HG03095 (cell line): Measurements from ENCODE around the gene RPP25L.

Experiments used
- ATAC-seq: cut with Tn5 transposase; IDR thresholded peaks from one replicate; pipeline ENCODE4 v1.9.1; 2021; ENCODE audit warnings: moderate library complexity; ENCODE audit not compliant: unreplicated experiment

The RPP25L gene

GRCh38 chr9:34588671-34589635, 22.9 kb downstream of the RPP25L start:
- no peak for ATAC-seq

GRCh38 chr9:34587271-34587670, 24.6 kb downstream of the RPP25L start:
- no peak for ATAC-seq

- no peak for ATAC-seq
Measured at GRCh38 chr9:34585946-34586669, 25.8 kb downstream of the RPP25L start.

DNA sequence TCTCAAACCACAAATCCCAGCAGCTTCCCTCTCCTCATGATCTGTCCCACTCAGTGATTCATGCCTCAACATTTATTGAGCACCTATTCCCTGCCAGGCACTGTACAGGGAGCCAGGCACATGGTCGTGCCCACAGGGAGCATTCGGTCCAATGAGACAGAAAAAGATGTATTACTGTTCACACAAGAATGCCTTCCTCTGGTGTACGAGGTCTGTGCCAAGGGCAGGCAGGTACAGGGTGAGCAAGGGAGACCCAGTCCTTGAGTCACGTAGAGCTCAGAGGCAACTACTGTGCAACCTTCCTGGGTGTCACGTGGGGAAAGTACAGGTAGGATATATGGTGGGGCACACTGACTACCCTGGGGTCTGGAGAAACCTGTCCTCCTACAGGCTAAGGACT, 26.9 kb downstream of the RPP25L start:
- no peak for ATAC-seq

DNA sequence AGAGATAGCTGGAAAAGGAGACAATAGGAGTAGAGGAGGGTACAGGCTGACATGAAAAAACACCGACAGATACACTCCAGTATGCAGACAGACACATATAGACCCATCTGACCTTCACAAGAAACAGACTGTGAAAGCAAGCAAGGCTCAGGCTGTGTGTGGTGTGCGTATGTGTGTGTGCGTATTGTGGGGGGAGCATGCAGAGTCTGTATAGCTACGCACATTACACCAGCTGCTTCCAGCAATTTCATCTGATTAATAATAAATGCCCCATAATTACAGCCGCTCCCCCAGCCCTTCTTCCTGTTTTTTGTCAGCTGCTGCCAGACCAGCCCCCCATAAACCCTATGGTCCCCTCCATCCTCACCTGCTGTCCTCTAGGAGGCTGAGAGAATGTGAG, 29.1 kb downstream of the RPP25L start:
- no peak for ATAC-seq

- ATAC-seq, result no peak
Measured at GRCh38 chr9:34581318-34581717, 30.6 kb downstream of the RPP25L start.

GRCh38 chr9:34580358-34580757, 31.5 kb downstream of the RPP25L start:
- ATAC-seq, result no peak

GRCh38 chr9:34579808-34580163, 32.1 kb downstream of the RPP25L start:
- ATAC-seq, result no peak

DNA sequence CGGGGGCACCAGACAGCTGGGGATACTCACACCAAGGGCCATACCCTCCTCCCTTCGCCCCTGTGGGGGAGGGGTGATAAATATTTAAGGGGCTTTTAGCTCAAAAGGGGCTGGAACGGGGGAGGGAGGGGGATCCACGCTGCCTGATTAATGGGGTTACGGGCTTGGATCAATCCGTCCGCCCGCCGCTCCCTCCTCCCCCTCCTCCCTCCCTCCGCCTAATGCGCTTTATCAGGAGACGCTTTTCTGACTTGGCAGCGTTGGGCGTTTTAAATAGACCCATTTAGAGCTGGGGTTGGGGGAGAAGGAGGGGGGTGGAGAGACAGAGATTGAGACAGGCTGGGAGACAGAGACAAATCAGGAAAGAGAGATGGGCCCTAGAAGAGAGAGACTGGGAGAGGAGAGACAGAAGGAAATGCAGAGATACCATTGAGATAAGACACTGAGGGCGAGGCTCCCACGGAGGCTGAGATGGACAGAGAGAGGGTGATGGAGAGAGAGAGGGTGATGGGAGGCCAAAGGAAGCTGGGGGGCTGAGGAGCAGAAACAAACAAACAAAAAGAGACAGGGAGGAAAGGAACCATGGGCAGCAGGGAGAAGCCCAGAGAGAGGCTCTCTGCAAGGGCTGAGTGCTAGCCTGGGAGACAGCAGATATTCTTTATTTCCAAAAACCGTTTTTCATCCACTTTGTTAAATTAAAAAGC, 32.6 kb downstream of the RPP25L start:
- no peak for ATAC-seq

DNA sequence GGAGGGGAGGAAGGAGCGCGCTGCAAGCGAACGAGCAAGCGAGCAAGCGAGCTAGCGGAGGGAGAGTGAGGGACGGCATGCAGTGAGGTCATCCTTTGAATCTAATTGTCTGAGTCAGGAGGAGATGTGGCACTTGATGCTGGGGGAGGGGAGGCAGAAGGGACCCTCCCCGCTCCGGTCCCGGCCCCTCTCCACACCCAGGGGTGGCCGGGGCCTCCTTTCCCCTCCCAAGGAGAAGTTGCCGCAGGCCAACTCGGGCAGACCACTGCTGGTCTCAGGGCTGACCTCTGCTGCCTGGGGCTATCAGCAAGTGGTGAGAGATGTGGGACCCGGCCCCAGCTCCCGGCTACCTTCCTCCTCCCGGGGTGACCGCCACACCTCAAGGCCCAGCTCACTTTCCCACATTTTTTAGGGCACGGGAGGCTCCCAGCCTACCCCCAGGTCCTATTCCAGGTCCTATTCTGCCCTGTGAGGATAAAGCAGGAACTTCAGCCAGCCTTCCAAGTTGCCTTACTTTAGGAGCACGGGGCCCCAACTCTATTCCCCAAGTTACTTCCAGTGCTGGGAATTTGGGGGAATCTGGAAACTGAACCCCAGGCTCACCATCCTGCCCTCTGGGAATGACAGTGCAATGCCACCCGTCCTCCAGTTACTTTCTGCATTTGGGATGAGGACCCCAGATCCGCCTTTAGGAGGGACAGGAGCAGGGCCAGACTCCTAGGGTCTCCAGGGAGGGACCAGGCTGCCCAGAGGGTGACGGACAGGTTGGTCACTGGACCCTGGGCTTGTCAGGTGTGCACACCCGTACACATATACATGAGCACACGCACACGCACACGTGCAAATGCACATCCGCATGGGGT, 33.4 kb downstream of the RPP25L start:
- ATAC-seq, result no peak

DNA sequence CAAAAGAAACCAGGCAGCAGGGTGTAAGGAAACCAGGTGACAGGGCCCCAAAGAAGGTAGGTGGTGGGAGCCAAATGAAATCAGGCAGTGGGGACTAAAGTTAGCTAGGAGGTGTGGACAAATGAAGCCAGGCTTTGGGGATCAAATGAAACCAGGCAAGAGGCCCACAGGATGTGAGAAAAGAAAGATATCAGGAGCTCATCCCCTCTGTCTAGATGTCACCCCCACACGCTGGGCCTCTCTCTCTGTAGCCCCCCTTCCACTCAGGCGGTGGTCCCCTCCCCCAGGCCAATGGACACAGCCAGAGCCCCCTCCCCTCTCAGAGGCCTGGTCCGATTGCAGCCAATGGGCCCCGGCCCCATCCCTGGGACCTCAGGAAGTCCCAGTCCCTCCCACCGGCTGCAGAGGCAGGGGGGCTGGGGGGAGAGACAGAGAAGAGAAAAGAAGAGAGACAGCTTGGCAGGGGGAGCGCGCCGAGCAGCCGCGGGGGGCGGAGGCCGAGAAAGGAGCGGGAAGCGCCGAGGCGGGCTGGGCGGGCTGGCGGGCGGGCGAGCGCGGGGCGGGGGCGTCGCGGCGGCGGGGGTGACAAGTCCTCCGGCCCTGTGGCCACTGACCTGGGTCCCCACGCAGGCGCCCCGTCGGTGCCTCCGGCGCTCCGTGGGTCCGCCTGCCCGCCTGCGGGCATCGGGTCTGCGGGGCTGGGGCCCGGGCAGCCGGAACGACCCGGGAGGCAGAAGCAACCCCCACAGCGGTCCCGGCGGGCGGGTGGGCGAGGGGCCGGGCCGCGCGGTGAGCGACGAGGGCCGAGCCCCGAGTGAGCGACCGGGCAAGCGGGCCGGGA, 34.3 kb downstream of the RPP25L start:
- ATAC-seq, result no peak

DNA sequence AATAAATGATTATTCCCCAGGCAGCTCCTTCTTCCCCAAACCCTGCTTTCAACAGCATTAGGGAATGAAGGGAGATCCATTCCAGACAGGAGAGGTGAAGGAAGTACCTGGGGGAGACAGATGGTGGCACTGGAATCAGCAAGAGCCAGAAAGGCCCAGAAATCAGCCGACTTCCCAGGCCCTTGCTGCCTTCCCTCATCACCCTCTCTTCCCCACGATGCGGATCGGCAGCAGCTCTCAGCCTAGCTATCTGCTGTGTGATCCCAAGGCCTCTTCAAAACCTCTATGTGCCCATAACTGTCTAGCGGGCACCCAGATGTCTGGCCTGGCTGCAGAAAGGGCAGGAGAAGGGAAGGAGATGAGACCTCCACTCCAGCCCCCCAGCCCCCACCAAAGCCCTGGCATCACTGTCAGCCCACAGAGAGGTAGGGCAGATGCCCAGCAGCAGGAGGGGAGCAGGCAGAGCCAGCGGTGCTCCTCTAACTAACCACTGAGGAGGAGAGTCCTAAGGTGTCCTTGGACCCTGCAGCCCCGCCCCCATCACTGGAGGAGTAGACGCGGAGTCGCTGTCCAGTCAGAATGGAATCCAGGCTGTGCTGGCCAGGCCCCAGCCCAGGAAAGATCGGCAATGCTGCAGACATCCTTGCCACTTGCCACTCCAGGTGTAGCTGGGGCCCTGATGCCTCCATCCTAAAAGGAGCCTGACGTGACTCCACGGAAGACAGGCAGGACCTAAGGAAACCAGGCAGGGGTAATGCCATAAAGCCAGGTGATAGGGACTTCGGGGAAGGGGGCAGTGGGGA, 35.1 kb downstream of the RPP25L start:
- no peak for ATAC-seq

DNA sequence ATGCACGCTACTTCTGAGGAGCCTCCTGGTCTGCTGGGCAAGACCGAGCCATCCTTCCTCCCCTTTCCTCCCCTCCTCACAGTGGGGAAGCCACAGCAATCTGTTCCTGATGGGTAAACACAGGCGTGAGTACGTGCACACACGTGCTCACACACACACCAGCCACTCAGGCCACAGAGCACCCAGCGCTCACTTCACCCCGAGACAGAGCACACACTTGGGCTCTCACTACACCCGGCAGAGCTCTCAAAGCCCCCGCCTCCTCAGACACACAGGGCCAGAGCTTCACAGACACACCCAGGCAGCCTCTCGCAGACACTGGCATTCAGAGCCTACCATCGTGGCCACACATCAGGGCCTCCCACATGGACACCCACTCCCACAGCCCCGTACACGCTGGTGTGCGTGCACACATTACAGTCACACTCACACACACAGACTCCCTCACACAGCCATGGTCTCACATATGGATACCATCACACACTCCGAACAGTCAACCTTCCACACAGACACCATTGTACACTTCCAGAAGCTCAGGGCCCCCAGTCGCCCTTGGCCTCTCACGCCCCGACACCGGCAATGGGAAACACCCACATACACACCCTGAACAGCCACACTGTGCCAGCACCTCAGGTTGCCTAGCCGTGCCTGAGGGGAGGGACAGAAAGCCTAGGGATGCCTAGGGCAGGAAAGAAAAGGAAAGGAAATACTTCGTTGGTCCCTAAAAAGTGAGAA, 35.9 kb downstream of the RPP25L start:
- no peak for ATAC-seq

- no peak for ATAC-seq
Measured at GRCh38 chr9:34575241-34575640, 36.7 kb downstream of the RPP25L start.

GRCh38 chr9:34574571-34574970, 37.3 kb downstream of the RPP25L start:
- ATAC-seq, result no peak

DNA sequence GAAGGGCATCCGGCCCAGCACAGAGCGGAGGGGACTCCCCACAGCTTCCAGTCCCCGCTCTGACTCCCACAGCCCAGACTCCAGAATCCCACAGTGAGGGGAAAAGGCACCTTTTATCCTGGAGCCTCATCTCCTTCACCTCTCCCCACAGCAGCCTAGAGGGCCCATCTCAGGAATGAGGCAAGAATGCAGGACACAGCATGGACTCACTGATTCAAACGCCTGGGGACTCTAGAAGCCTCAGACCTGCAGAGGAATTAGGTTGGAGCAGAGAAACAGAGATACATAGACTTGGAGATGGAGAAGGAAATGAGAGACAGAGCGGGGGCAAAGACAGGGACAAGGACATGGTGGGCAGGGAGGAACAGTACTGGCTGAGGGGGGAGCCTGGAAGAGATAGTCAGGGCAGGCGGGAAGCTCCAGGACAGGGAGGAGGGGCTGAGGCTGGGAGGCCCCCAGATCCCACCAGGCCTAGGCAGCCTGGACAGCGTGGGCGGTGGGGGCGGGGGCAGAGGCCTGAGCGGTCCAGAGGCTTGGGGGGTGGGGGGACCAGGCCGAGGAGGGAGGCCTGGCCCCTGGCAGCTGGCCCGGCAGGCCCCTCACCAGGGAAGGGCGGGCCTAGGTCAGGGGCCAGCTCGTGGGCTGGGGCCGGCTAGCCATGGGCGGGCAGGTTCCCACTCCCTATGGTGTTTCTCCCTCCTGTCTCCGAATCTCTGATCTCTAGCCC, 38.1 kb downstream of the RPP25L start:
- no peak for ATAC-seq

DNA sequence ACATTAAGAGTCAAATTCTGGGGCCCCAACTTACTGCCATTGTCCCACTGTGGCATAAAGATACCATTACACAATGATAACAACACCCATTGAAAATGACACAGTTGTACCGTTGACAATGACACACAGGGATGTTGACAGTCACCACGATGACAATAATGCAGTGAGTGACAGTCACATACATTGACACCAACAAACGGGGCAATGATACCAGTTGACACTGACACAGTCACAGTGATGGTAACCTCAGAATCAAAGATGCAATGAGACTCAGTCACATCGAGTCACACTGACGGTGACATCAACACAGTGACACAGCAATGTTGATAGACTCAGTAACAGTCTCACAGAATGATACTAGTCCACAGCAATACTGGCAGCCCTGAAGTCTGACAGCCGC, 39.3 kb downstream of the RPP25L start:
- ATAC-seq, result no peak

DNA sequence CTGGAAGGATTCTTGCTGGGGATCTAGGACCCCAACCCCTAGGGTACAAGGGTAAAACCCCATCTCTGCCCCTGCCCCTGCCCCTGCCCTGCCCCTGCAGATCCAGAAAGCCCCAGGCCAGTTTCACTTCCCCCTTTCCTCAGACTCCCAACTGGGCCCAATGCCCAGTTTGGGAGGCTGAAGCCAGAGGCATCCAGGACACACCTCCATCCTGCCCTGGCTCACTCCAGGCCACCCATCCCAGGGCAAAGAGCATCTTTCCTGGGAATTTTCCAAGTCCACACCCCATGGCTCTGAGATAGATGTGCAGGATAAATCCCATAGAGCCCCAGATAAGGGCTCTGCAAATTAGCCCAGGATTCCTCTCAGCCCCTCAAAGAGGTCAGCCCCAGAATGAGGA, 39.8 kb downstream of the RPP25L start:
- no peak for ATAC-seq
